Spinal cord (tissue), 10 donors: ENCODE results near the gene COPS2. TPM values are rescaled to one million over a fixed set of nuclear protein-coding genes. Genes with fewer than 3 reads are reported as not detected.
"Not testable (repeated sequence)": the region's sequence is repeated elsewhere in the genome, so short reads cannot be mapped to it uniquely, and the experiment has no call there.

ENCODE experiments used
- DNase-seq, 6 donors: peaks; one replicate each; pipeline versions ENCODE4 v3.0.0 to v3.0.0-alpha.2; 2013 to 2015; ENCODE audit warnings: low spot score in 6 of 6, low read depth in 4 of 6
- H3K27ac ChIP-seq: one replicate; pipeline ENCODE4 v1.5.1; 2013; ENCODE audit warnings: low read depth, low read length, control low read depth
- H3K27me3 ChIP-seq: one replicate; pipeline ENCODE4 v1.6.1; 2013; ENCODE audit warnings: low read length; ENCODE audit not compliant: control insufficient read depth, insufficient read depth
- H3K36me3 ChIP-seq: one replicate; pipeline ENCODE4 v1.6.1; 2013; ENCODE audit warnings: low read length; ENCODE audit not compliant: control insufficient read depth, insufficient read depth
- H3K4me1 ChIP-seq: one replicate; pipeline ENCODE4 v1.6.1; 2013; ENCODE audit warnings: low read length; ENCODE audit not compliant: control insufficient read depth, insufficient read depth
- H3K4me3 ChIP-seq: one replicate; pipeline ENCODE4 v1.5.1; 2013; ENCODE audit warnings: low read depth, low read length, control low read depth
- H3K9me3 ChIP-seq: one replicate; pipeline ENCODE4 v1.6.1; 2013; ENCODE audit warnings: low read length; ENCODE audit not compliant: control insufficient read depth, insufficient read depth
- WGBS: methylation state at CpG from one replicate; pipeline ENCODE4 v1.1.5; 2013; ENCODE audit warnings: missing lambda C conversion rate; ENCODE audit not compliant: insufficient coverage; 5-methylcytosine and 5-hydroxymethylcytosine counted together
- polyA plus RNA-seq, 2 donors: library from polyadenylated mRNA; unstranded; fragments of 120-200 nt; gene quantifications; one replicate each; pipeline ENCODE4 v1.2.1, GENCODE V29; 2013; ENCODE audit not compliant: insufficient read length in 2 of 2
- total RNA-seq, 2 donors: library from RNA; depleted of rRNA in 1 of 2; stranded (reverse); fragments of 120-200 nt in 1 of 2; fragments of >200 nt in 1 of 2; gene quantifications; one replicate each; pipeline versions ENCODE4 v1.2.3 to v1.2.4, GENCODE V29; 2013 to 2014
- donor health status: healthy.

Gene COPS2
- total and polyA plus RNA-seq, 4 donors: 58.9 to 111 (median 76.5) TPM

DNA sequence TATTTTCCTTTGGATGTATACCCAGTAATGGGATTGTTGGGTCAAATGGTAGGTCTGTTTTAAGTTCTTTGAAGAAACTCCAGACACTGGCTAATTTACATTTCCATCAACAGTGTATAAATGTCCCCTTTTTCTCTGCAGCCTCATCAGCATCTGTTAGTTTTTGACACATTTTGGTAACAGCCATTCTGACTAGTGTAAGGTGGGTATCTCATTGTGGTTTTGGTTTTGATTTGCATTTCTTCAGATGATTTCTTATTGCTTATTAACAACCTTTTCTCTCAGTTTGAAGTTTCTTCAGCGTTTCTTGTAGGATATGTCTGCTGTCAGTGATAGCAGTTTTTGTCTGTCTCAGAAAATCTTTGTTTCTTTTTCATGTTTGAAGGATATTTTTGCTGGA lies 30.1 kb upstream of the COPS2 start:
- Histone ChIP-seq H3K36me3 (no peaks in the 10 kb centered on the region), H3K27me3 (no peaks in the 10 kb centered on the region), H3K4me3 (no peak overlapping the region), H3K4me1 (no peaks in the 10 kb centered on the region), H3K27ac (no peak overlapping the region), H3K9me3 (no peaks in the 10 kb centered on the region)
- DNase-seq: no peak
- WGBS: no CpG with 5 or more reads among the region's 1 CpG

DNA sequence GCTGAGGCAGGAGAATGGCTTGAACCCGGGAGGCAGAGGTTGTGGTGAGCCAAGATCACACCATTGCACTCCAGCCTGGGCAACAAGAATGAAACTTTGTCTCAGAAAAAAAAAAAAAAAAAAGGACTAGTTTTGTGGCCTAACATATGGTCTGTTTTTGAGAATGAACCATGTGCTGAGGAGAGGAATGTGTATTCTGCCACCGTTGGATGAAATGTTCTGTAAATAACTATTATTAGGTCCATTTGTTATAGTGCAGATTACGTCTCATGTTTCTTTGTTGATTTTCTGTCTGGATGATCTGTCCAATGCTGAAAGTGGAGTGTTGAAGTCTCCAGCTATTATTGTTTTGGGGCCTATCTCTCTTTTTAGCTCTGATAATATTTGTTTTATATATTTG lies 28.3 kb upstream of the COPS2 start:
- not testable (repeated sequence) for DNase-seq, H3K27me3 ChIP-seq, H3K4me1 ChIP-seq, H3K36me3 ChIP-seq, H3K4me3 ChIP-seq, H3K27ac ChIP-seq, H3K9me3 ChIP-seq
- WGBS: no CpG with 5 or more reads among the region's 3 CpGs

DNA sequence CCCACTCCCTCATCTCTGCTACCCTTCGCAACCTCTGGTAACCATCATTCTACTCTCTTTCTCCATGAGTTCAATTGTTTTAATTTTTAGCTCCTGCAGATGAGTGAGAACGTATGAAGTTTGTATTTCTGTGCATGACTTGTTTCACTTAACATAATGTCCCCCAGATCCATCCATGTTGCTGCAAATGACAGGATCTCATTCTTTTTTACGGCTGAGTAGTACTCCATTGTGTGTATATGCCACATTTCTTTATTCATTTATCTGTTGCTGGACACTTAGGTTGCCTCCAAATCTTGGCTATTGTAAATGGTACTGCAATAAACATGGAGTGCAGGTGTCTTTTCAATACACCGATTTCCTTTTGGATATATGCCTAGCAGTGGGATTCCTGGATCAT lies 26.7 kb upstream of the COPS2 start:
- no CpG with 5 or more reads among the region's 4 CpGs for WGBS
- H3K27ac ChIP-seq: no peak overlapping the region

DNA sequence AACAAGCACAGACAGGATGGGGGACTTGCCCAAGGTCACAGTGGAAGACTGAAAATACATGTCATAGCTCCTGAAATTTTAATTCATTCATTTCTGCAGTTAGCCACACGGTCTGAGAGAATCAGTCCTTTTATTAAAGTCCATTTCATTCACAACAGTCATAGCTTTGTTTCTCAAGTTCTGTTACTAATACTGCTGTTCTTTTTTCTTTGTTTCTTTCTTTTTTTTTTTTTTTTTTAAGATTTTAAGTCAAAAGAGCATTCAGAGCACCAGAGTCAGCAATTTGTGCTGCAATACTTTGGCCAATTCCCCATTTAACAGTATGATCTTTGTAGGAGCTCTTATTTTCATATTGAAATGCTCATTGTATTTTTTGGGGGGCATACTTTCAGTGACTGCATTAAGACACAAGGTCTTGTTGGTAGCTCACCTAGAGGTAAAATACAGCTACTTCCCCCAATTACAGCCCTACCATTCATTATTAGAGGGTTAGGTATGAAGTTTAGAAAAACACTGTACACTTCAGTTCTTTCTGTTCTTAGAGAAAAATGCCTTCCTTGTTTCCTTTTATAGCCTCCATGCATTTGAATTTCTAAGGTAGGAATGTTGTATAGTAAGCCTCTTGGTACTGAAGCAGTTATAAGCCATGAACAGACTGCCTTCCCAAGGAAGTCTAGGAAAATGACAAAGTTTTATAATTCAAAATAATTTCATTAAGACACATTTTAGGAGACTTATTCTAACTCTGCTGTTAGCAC lies 24.2 kb upstream of the COPS2 start:
- DNase-seq: peak in 1 of 6 donors; percentile 17
- no CpG with 5 or more reads among the region's 1 CpG for WGBS
- no peak overlapping the region for H3K4me3 ChIP-seq
- H3K27me3 ChIP-seq: no peaks in the 10 kb centered on the region
- H3K36me3 ChIP-seq: no peaks in the 10 kb centered on the region
- no peaks in the 10 kb centered on the region for H3K9me3 ChIP-seq
- no peaks in the 10 kb centered on the region for H3K4me1 ChIP-seq
- H3K27ac ChIP-seq: peak overlapping the region; percentile 73

More for the DNA sequence above, 26.7 kb upstream of the COPS2 start:
- Histone ChIP-seq H3K4me3 (no peak overlapping the region), H3K4me1 (no peaks in the 10 kb centered on the region), H3K27me3 (no peaks in the 10 kb centered on the region), H3K36me3 (no peaks in the 10 kb centered on the region), H3K9me3 (no peaks in the 10 kb centered on the region)
- DNase-seq: no peak

DNA sequence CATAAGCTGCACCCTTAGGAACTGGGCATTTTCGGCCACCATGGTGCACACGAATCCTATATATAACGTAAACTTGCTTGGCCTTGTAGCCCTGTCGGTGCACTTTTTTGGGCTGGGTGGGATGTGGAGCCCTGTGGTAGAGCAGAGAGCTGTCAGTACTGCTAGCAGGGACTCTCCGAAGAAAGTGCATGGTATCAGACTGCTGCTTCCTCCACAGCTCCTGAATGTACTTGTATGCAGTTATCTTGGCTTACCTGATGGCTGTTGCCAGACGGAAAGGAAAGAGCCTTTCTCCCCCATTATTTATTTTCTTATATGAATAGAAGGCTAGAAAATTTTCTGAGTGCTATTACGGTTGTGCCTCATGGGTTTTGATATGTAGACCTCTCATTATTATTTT lies 23.1 kb upstream of the COPS2 start:
- DNase-seq: no peak
- H3K36me3 ChIP-seq: no peaks in the 10 kb centered on the region
- no peaks in the 10 kb centered on the region for H3K4me1 ChIP-seq
- WGBS: 94% methylated on average over 4 of the region's 7 CpGs
- H3K27me3 ChIP-seq: no peaks in the 10 kb centered on the region
- peak overlapping the region; percentile 67 for H3K27ac ChIP-seq
- H3K9me3 ChIP-seq: no peaks in the 10 kb centered on the region
- H3K4me3 ChIP-seq: no peak overlapping the region

DNA sequence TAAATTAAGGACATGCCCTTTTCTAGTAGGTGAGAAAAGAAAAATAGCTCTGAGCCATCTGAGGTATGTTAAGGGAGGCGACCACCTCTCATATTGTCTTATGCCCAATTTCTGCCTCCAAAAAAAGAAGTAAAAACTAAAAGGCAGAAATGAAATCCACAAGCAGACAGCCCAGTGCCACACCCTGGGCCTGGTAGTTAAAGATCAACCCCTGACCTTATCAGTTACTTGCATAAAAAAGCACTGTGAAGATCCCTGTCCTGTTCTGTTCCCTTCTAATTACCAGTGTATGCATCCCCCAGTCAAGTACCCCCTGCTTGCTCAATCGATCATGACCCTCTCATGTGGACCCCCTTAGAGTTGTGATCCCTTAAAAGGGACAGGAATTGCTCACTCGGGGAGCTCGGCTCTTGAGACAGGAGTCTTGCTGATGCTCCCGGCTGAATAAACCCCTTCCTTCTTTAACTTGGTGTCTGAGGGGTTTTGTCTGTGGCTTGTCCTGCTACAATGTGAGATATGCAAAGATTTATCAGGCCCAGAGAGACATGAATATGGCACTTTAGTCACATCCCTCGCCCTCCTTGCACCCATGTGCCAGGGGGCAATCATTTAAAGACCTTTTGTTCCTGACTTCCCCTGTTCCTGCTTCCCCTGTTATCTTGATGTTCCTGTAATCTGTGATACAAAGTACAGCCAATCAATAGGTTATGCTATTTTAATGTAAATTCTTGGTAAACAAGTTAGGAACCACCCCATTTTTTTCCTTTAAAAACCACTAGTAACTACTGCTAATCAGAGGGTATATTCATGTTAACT lies 20.4 kb upstream of the COPS2 start:
- H3K4me1 ChIP-seq, H3K4me3 ChIP-seq, H3K27me3 ChIP-seq, H3K27ac ChIP-seq, DNase-seq, H3K36me3 ChIP-seq, H3K9me3 ChIP-seq: not testable (repeated sequence)
- WGBS: 100% methylated on average over 1 of the region's 6 CpGs

DNA sequence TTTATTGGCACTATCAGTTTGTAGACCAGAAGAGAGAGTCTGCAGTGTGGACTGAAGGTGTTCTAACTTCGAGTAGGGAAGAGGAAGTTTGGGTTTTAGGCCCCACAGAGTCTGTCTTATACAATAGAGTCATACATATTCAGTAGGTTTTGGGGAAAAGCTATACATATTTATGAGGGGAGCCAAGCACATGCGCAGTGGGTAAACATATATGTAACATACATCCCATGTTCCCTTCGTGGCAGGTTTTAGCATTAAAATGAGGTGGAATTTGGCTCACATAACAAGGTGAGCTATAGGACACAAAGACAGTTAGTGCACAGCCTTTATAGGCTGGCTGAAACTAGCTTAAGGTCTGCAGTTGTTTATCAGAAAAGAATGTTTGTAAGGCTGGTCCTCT lies 19.5 kb upstream of the COPS2 start:
- WGBS: no CpG with 5 or more reads among the region's 3 CpGs
- H3K9me3 ChIP-seq: no peaks in the 10 kb centered on the region
- H3K27ac ChIP-seq: no peak overlapping the region
- H3K27me3 ChIP-seq: no peaks in the 10 kb centered on the region
- H3K4me3 ChIP-seq: no peak overlapping the region
- H3K4me1 ChIP-seq: peaks cover 7% of the 10 kb centered on the region
- no peak for DNase-seq
- H3K36me3 ChIP-seq: no peaks in the 10 kb centered on the region

DNA sequence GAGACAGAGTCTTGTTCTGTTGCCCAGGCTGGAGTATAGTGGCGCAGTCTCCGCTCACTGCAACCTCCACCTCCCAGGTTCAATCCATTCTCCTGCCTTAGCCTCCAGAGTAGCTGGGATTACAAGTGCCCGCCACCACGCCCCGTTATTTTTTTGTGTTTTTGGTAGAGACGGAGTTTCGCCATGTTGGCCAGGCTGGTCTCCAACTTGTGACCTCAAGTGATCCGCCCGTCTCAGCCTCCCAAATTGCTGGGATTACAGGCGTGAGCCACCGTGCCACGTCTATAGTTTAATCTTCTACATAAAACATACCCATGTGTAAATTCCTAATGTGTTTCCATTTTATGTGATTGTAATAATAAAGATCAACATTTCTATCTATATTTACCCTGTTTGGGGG lies 16.4 kb upstream of the COPS2 start:
- DNase-seq: no peak
- Histone ChIP-seq H3K9me3 (no peaks in the 10 kb centered on the region), H3K4me1 (peaks cover 9% of the 10 kb centered on the region), H3K4me3 (no peak overlapping the region), H3K36me3 (no peaks in the 10 kb centered on the region), H3K27ac (no peak overlapping the region), H3K27me3 (no peaks in the 10 kb centered on the region)
- no CpG with 5 or more reads among the region's 12 CpGs for WGBS

DNA sequence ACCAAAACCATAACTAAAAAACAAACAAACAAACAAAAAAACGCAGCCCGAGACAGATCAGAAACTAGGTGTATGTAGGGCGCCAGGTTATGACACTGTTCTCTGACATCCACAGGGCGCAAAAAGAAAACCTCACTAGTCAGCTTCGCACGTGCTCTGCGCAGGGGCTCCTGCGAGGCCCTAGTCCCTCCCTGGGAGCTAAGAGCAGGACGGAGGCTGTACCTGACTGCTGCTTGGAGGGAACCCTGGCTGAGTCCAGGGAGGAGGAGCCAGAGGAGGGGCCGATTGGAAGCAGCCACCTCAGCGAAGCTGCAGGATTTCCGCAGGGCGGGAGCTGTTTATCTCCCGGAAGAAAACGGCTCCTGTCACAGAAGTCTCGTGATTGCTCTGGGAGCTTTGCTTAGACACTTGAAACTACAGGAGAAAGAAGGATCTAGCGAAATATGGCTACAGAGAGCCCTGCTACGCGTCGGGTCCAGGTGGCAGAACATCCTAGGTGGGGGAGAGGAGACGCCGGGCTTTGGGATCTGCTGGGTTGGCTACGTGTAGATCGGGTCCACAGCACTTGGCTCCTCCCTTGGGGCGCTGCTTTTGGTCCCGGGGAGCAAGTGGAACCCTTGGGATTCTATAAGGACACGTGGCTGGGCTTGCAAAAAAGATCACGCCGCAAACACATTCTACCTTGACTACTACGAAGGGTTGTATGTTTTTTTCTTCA lies 14.6 kb upstream of the COPS2 start, which contains the start of gene GALK2:
TSS of gene GALK2 (plus strand) at position 368 of the 718 bp plus-strand sequence. CDS start at position 444, 76 bp downstream.
- Histone ChIP-seq H3K27me3 (no peaks in the 10 kb centered on the region), H3K27ac (peak within 1 kb of the TSS; percentile 92), H3K4me1 (peaks cover 9% of the 10 kb centered on the region), H3K36me3 (no peaks in the 10 kb centered on the region), H3K9me3 (no peaks in the 10 kb centered on the region), H3K4me3 (peak within 1 kb of the TSS; percentile 90)
- peak in 4 of 6 donors; percentile 46 to 93 (median 73) for DNase-seq
- 4% methylated on average over 24 of the region's 30 CpGs for WGBS
